Thoracic aorta (tissue), 2 donors: ENCODE measurements around the gene HS6ST3. TPM values are rescaled to one million over a fixed set of nuclear protein-coding genes. Genes with fewer than 3 reads are reported as not detected.

Experiments used
- ATAC-seq: fragments of 150-250 bp; one replicate; pipeline ENCODE4 v1.8.0; 2017; ENCODE audit warnings: low read depth; ENCODE audit not compliant: insufficient number of reproducible peaks, low FRiP score
- DNase-seq: peaks from one replicate; pipeline ENCODE4 v3.0.0-alpha.2; 2020; ENCODE audit warnings: low spot score
- H3K27ac ChIP-seq, 2 donors: fragments of 200-600 bp; sonication (generic); 1 replicate in 1 of 2; 2 replicates in 1 of 2; pipeline ENCODE4 v1.5.1; 2016; ENCODE audit warnings: mild to moderate bottlenecking in 2 of 2, moderate library complexity in 2 of 2
- H3K27me3 ChIP-seq: fragments of 200-600 bp; sonication (generic); replicated peaks from 2 replicates; pipeline ENCODE4 v1.6.0; 2016; ENCODE audit warnings: mild to moderate bottlenecking; ENCODE audit not compliant: insufficient read depth
- H3K36me3 ChIP-seq: fragments of 200-600 bp; sonication (generic); one replicate; pipeline ENCODE4 v1.5.1; 2016
- H3K4me1 ChIP-seq, 2 donors: fragments of 200-600 bp; sonication (generic); 1 replicate in 1 of 2; 2 replicates in 1 of 2; pipeline versions ENCODE4 v1.5.1 to v1.6.0; 2016; ENCODE audit warnings: low read depth in 2 of 2, mild to moderate bottlenecking in 1 of 2; ENCODE audit not compliant: control insufficient read depth in 1 of 2
- H3K4me3 ChIP-seq: fragments of 200-600 bp; sonication (generic); 2 replicates; pipeline ENCODE4 v1.5.1; 2016; ENCODE audit warnings: mild to moderate bottlenecking
- H3K9me3 ChIP-seq: fragments of 200-600 bp; sonication (generic); 2 replicates; pipeline ENCODE4 v1.5.1; 2016
- CTCF ChIP-seq: fragments of 200-600 bp; sonication (generic); IDR thresholded peaks from one replicate; pipeline ENCODE4 v1.5.1; 2019; ENCODE audit warnings: antibody characterized with exemption
- total RNA-seq, 2 donors: library from RNA; depleted of rRNA; stranded (reverse); fragments of >200 nt; gene quantifications; one replicate each; pipeline versions ENCODE4 v1.1.0 to v1.2.3, GENCODE V29; 2016

The HS6ST3 gene
- total RNA-seq, 2 donors from 2014 or later = 1.1 to 1.8 TPM

GRCh38 chr13:96822895-96823294 is 733.0 kb downstream of the HS6ST3 start:
- TF ChIP-seq CTCF = no peak
- ATAC-seq = no peak

GRCh38 chr13:96824140-96824539 is 734.2 kb downstream of the HS6ST3 start:
- Histone ChIP-seq H3K4me3 (no peak overlapping the region), H3K27ac (no peak overlapping the region), H3K36me3 (no peaks in the 10 kb centered on the region), H3K9me3 (no peaks in the 10 kb centered on the region), H3K27me3 (no peaks in the 10 kb centered on the region), H3K4me1 (peaks cover 4 to 30% of the 10 kb centered on the region in 2 donors)
- DNase-seq = no peak
- ATAC-seq = no peak
- TF ChIP-seq CTCF = no peak

More at GRCh38 chr13:96822895-96823294, 733.0 kb downstream of the HS6ST3 start:
- Histone ChIP-seq H3K27me3 (no peaks in the 10 kb centered on the region), H3K36me3 (no peaks in the 10 kb centered on the region), H3K27ac (no peak overlapping the region), H3K4me3 (no peak overlapping the region), H3K4me1 (peaks cover 4 to 37% of the 10 kb centered on the region in 2 donors), H3K9me3 (no peaks in the 10 kb centered on the region)
- no peak for DNase-seq

GRCh38 chr13:96825653-96826052 is 735.7 kb downstream of the HS6ST3 start:
- ATAC-seq (no peak), DNase-seq (no peak)
- Histone ChIP-seq H3K36me3 (no peaks in the 10 kb centered on the region), H3K27me3 (no peaks in the 10 kb centered on the region), H3K4me3 (no peak overlapping the region), H3K27ac (no peak overlapping the region), H3K4me1 (peaks cover 4 to 25% of the 10 kb centered on the region in 2 donors), H3K9me3 (no peaks in the 10 kb centered on the region)
- no peak for TF ChIP-seq CTCF

GRCh38 chr13:96834626-96835025 is 744.7 kb downstream of the HS6ST3 start:
- Histone ChIP-seq H3K9me3 (no peaks in the 10 kb centered on the region), H3K4me3 (no peak overlapping the region), H3K4me1 (no peaks in the 10 kb centered on the region), H3K27me3 (no peaks in the 10 kb centered on the region), H3K36me3 (no peaks in the 10 kb centered on the region), H3K27ac (no peak overlapping the region)
- TF ChIP-seq CTCF = no peak
- ATAC-seq (no peak), DNase-seq (no peak)

GRCh38 chr13:96835546-96835945 is 745.6 kb downstream of the HS6ST3 start:
- TF ChIP-seq CTCF = no peak
- no peak for DNase-seq
- no peak overlapping the region for H3K27ac ChIP-seq
- no peak for ATAC-seq
- no peaks in the 10 kb centered on the region for H3K27me3 ChIP-seq
- no peaks in the 10 kb centered on the region for H3K9me3 ChIP-seq
- H3K4me3 ChIP-seq = no peak overlapping the region
- H3K36me3 ChIP-seq = no peaks in the 10 kb centered on the region
- H3K4me1 ChIP-seq = no peaks in the 10 kb centered on the region
